GM13976 (cell line): ENCODE data around the gene MTHFSD.

Source experiments
- DNase-seq: peaks from one replicate; pipeline ENCODE4 v3.0.0; 2012; ENCODE audit warnings: low spot score
- in situ Hi-C: fragments of 300-500 bp; cut with MboI; formaldehyde crosslinking; loops from one replicate; pipeline ENCODE4 v1.12.0; 2022; ENCODE audit warnings: low sequenced_read_pairs, mixed read lengths, inconsistent platforms; ENCODE audit not compliant: unreplicated experiment
- TF ChIP-seq, protein P1 (sequence below): IDR thresholded peaks from 2 replicates; pipeline ENCODE4 v1.5.1; 2012; ENCODE audit warnings: borderline replicate concordance, mild to moderate bottlenecking; ENCODE audit not compliant: insufficient read depth; ENCODE audit errors: extremely low read depth, missing control alignments, control extremely low read depth

MTHFSD gene

DNA sequence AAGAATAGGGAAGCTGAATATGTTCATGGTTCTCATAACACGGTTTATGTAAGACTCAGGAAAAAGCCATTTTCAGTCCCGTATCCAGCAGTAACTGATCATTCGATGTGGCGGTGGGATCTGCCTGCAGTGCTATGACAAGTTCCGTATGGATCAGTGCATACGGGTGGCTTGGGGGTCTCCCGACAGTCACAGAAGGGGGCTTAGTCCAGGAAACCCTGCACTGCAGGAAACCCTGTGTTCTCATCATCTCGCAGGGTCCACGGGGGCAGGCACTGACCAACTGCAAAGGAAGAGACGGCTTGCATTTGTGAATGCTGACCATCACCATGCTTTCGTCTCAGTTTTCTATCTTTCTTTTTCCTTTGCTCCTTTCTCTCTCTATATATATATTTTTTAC, 7.7 kb downstream of the MTHFSD start:
- DNase-seq = no peak
- TF ChIP-seq, protein P1, sequence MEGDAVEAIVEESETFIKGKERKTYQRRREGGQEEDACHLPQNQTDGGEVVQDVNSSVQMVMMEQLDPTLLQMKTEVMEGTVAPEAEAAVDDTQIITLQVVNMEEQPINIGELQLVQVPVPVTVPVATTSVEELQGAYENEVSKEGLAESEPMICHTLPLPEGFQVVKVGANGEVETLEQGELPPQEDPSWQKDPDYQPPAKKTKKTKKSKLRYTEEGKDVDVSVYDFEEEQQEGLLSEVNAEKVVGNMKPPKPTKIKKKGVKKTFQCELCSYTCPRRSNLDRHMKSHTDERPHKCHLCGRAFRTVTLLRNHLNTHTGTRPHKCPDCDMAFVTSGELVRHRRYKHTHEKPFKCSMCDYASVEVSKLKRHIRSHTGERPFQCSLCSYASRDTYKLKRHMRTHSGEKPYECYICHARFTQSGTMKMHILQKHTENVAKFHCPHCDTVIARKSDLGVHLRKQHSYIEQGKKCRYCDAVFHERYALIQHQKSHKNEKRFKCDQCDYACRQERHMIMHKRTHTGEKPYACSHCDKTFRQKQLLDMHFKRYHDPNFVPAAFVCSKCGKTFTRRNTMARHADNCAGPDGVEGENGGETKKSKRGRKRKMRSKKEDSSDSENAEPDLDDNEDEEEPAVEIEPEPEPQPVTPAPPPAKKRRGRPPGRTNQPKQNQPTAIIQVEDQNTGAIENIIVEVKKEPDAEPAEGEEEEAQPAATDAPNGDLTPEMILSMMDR = no peak
- in situ Hi-C loops = no loop called here

DNA sequence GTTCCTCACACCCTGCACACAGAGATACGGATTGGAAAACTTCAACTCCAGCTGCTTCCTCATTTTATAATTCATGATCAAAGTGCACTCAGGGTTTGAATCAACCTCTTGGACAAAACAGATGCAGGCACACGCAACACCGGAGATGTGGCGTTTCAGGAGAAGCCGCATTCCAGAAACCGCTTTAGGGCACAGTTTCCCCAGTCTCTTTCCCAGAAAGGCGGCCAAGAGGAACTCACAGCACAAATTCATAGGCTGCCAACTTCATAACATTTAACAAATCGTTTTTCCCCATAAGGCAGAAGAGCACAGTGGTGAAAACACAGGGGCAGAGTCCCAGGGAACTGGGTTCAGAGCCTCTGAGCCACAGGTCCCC, 8.4 kb downstream of the MTHFSD start:
- in situ Hi-C loops = no loop called here
- no peak for DNase-seq

DNA sequence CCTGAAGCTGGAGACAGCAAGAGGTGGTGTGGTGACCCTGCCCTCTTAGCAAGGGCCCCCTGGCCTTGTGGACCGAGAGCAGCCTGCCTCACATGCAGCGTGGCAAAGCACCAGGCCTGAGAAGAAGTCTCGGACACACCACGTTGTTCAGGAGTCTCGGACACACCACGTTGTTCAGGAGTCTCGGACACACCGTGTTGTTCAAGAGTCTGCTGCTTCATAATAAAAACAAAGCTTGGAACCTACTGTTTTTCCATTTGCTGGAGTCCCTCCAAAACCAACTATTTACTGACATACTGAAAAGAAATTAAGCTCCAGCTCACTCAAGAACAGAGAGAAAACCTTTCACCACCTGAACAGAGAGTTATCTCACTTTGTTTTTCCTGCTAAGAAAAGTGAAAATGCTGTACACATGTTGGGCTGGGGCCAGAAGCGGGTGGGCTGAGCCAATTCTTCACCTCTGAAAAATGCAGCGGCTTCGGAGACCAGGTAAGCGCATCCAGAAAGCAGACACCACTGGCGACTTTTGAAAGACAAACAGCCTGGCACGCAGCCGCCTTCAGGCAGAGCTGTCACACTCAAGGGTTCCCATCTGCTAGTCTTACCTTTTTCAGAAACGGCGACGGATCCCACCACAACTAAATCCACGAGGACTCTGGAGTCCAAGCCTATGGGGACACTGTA, 8.9 kb downstream of the MTHFSD start:
- in situ Hi-C loops = no loop called here
- DNase-seq = no peak
- TF ChIP-seq, protein P1 = no peak

More for the DNA sequence above, 8.4 kb downstream of the MTHFSD start:
- TF ChIP-seq, protein P1 = no peak

DNA sequence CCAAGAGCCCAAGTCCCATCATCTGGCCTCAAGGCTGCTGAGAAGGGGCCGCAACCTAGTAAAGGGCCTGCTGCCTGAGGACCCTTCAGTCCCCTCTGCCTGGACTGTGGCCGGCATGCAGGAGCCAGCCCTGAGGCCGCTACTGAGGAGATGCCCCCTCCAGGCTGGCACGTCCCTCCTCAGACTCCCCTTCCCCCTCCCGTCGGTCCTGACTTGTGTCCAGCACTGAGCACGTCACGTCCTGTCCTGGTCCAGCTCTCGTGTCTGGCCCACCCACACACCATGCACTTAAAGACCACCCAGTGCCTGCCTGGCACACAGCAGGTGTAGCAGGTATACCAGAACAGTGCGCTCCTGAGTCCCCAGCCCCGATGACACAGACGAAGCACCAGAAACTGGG, 9.6 kb downstream of the MTHFSD start:
- DNase-seq = no peak
- in situ Hi-C loops = no loop called here
- TF ChIP-seq, protein P1 = no peak

DNA sequence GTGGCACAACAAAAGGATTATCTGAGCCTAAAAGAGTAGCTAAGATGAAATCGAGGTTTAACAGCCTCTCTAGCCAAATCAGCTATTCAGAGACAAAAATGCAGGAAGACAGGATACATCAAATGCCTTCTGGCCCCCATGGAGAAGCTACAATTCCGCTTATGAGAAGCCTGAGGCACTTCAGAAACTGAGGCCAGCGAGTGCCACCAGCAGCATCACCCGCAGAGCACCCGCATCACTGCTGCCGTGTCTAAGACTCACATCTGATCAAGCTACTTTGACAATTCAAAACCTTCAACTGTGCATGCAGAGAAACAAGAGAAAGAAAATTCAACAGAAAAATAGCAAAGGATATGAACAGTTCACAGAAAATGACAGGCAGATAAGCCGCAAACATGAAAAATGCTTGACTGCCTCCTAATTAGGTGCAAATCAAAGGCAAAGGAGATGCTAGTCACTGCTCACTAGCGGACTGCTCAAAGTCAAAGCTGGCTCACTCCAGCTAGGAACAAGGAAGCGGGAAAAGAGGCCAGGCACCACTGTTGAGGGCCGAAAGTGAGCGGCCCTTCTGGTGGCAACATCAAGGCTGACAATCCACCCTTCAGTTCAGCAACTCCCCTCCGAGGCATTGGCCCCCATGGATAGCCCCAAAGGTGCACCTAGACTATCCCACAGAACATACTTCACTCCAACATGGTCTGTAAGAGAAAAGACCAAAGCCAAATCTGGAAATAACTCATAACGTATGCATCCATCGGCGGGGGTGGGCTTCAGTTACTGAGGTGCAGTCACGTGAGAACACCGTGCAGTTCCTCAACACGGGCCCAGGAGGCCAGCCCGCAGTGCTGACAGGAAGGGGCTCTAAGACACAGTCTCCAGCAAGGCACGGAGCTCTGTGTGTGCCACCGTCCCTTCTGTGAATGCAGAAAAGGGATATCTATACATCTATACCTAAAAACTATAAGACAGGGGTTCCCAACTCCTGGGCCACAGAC, 12.0 kb downstream of the MTHFSD start:
- in situ Hi-C loops = no loop called here
- no peak for DNase-seq
- TF ChIP-seq, protein P1 = no peak

DNA sequence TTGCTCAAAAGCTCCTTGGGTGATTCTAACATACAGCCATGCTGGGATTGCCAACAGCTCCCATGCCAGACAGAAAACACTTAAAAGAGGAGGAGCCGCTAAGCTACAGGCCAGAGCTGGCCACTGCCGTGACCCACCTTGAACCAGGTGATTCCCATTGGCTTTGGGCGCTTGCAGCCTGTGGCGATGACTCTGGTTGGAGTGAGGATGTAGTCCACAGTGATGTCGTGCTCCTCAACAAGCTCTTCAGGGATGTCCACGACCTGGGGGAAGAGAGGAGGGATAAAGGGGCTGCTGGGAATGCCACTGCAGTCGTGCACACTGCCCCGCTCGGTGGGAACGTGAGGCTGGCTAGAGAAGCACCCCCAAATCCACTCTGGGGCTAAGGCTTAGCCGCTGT, 13.5 kb downstream of the MTHFSD start:
- in situ Hi-C loops = no loop called here
- DNase-seq = no peak
- TF ChIP-seq, protein P1 = no peak
